ENCODE results near the gene QRICH2. TPM values are rescaled to one million over a fixed set of nuclear protein-coding genes. Genes with fewer than 3 reads are reported as not detected.

Gene QRICH2
- total and polyA plus RNA-seq, 9 of the 15 experiments (the other 6 are each of a cell fraction or from before 2014, with no cell fraction given) = 0.03 to 1.6 (median 0.81) TPM

DNA sequence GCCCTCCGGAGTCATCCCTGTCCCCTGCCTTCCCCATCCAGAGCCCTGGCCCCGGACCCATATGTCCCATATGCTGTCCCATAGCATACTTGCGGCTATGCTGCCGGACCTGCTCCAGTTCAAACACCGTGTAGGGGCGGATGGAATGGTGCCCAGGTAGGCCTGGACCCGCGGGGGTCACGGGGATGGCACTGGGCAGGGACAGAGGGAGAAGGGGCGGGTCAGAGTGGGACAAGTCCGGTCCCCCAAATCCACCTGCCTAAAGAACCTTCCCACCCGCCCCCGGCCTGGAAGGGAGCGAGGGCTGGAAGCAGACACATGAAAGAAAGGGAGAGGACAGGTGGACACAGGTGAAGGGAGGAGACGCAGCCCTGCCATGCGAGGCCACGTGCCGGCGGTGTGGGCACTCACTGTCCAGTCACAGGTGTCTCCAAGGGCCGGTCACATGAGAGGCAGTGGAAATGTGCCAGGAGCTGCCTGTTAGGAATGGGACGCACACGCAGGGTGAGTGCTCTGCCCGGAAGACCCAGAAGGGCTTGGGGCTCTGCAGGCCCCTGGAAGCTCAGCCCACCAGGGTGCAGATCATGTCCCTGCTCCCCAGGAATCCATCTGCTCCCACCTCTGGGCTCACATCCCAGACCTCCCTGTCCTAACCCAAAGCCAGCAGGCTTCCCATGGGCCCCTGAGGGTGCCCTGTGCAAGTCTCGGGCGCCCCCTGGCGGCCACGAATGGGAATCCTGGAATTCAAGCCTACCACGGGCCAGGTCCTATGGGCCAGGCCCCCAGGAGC lies 28.9 kb downstream of the QRICH2 start (continued):
- TF ChIP-seq SMARCA4 (IDR thresholded peaks at IDR 0.05) (no peak), BRF1 (IDR thresholded peaks at IDR 0.05; ENCODE audit: borderline replicate concordance, extremely low read depth, insufficient read length) (no peak), FOXA3 (CRISPR knock-in tag; conservative IDR thresholded peaks at IDR 0.05 in 1 of 2, IDR thresholded peaks at IDR 0.05 in 1 of 2) (no peak), MCM5 (IDR thresholded peaks at IDR 0.05; ENCODE audit: low read depth) (no peak), ZNF668 (CRISPR knock-in tag; IDR thresholded peaks at IDR 0.05) (no peak), RFX7 (CRISPR knock-in tag; IDR thresholded peaks at IDR 0.05) (no peak), ZNF384 (IDR thresholded peaks at IDR 0.05; ENCODE audit: low read depth, low read length) (no peak), ZNF175 (CRISPR knock-in tag; IDR thresholded peaks at IDR 0.05; ENCODE audit: low read depth) (no peak), LCOR (CRISPR knock-in tag; IDR thresholded peaks at IDR 0.05) (no peak), POLR2H (tag; IDR thresholded peaks at IDR 0.05; ENCODE audit: low read depth) (no peak), KLF16 (IDR thresholded peaks at IDR 0.05) (peak; percentile 50; the same call in 1 of the 2 replicates), RBM34 (IDR thresholded peaks at IDR 0.05; ENCODE audit: borderline replicate concordance, insufficient read depth, low read length) (no peak), ZNF311 (CRISPR knock-in tag; IDR thresholded peaks at IDR 0.05) (no peak)
- TF ChIP-seq, protein P1, sequence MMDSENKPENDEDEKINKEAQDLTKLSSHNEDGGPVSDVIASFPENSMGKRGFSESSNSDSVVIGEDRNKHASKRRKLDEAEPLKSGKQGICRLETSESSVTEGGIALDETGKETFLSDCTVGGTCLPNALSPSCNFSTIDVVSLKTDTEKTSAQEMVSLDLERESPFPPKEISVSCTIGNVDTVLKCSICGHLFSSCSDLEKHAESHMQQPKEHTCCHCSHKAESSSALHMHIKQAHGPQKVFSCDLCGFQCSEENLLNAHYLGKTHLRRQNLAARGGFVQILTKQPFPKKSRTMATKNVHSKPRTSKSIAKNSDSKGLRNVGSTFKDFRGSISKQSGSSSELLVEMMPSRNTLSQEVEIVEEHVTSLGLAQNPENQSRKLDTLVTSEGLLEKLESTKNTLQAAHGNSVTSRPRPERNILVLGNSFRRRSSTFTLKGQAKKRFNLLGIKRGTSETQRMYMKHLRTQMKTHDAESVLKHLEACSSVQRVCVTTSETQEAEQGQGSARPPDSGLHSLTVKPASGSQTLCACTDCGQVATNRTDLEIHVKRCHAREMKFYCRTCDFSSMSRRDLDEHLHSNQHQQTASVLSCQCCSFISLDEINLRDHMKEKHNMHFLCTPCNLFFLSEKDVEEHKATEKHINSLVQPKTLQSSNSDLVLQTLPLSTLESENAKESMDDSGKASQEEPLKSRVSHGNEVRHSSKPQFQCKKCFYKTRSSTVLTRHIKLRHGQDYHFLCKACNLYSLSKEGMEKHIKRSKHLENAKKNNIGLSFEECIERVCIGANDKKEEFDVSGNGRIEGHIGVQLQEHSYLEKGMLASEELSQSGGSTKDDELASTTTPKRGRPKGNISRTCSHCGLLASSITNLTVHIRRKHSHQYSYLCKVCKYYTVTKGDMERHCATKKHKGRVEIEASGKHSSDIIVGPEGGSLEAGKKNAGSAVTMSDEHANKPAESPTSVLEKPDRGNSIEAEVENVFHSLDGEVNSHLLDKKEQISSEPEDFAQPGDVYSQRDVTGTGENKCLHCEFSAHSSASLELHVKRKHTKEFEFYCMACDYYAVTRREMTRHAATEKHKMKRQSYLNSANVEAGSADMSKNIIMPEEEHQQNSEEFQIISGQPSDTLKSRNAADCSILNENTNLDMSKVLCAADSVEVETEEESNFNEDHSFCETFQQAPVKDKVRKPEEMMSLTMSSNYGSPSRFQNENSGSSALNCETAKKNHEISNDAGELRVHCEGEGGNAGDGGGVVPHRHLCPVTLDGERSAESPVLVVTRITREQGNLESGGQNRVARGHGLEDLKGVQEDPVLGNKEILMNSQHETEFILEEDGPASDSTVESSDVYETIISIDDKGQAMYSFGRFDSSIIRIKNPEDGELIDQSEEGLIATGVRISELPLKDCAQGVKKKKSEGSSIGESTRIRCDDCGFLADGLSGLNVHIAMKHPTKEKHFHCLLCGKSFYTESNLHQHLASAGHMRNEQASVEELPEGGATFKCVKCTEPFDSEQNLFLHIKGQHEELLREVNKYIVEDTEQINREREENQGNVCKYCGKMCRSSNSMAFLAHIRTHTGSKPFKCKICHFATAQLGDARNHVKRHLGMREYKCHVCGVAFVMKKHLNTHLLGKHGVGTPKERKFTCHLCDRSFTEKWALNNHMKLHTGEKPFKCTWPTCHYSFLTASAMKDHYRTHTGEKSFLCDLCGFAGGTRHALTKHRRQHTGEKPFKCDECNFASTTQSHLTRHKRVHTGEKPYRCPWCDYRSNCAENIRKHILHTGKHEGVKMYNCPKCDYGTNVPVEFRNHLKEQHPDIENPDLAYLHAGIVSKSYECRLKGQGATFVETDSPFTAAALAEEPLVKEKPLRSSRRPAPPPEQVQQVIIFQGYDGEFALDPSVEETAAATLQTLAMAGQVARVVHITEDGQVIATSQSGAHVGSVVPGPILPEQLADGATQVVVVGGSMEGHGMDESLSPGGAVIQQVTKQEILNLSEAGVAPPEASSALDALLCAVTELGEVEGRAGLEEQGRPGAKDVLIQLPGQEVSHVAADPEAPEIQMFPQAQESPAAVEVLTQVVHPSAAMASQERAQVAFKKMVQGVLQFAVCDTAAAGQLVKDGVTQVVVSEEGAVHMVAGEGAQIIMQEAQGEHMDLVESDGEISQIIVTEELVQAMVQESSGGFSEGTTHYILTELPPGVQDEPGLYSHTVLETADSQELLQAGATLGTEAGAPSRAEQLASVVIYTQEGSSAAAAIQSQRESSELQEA (IDR thresholded peaks at IDR 0.05; ENCODE audit: low read depth) = no peak; the same call in 1 of the 2 replicates
- TF ChIP-seq, protein P2, sequence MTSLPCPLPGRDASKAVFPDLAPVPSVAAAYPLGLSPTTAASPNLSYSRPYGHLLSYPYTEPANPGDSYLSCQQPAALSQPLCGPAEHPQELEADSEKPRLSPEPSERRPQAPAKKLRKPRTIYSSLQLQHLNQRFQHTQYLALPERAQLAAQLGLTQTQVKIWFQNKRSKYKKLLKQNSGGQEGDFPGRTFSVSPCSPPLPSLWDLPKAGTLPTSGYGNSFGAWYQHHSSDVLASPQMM (CRISPR knock-in tag; IDR thresholded peaks at IDR 0.05) = no peak
- TF ChIP-seq, protein P3, sequence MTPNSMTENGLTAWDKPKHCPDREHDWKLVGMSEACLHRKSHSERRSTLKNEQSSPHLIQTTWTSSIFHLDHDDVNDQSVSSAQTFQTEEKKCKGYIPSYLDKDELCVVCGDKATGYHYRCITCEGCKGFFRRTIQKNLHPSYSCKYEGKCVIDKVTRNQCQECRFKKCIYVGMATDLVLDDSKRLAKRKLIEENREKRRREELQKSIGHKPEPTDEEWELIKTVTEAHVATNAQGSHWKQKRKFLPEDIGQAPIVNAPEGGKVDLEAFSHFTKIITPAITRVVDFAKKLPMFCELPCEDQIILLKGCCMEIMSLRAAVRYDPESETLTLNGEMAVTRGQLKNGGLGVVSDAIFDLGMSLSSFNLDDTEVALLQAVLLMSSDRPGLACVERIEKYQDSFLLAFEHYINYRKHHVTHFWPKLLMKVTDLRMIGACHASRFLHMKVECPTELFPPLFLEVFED (CRISPR knock-in tag; conservative IDR thresholded peaks at IDR 0.05) = no peak

Data from K562 (cell line).